Measurements from ENCODE around the gene ALOXE3. TPM values are rescaled to one million over a fixed set of nuclear protein-coding genes. Genes with fewer than 3 reads are reported as not detected.
A peak's percentile ranks its signal among the peaks of the same experiment; 100 is the strongest.

The ALOXE3 gene
- total and polyA plus RNA-seq, 2 of the 8 experiments (the other 6 are each of a cell fraction or from before 2014, with no cell fraction given): 0.26 TPM; not detected in 1

GRCh38 chr17:8063761-8064534 is 54.4 kb downstream of the ALOXE3 start:
- CTCF ChIA-PET (ENCODE audit: partially characterized antibody): interaction anchor here (1.2 to 11.6 kb wide), 2 partner anchors 11 to 52 kb away, joined by 3 to 270 read pairs; no protein-coding TSS in a partner anchor

More at GRCh38 chr17:8063761-8064534, 54.4 kb downstream of the ALOXE3 start:
- no peak for FAIRE-seq
- peak overlapping the region; percentile 53; the same call in 1 of the 2 replicates for H2BK15ac ChIP-seq (ENCODE audit: low read length)
- peak overlapping the region; percentile 27 to 56 (median 42) for H3K4me3 ChIP-seq (ENCODE audit: extremely low read depth in 1 of 4, insufficient read depth in 2 of 4, low read depth in 3 of 4, low read length in 4 of 4)
- no peak overlapping the region for H2BK20ac ChIP-seq (ENCODE audit: low read length)
- no peak overlapping the region for H4K5ac ChIP-seq (ENCODE audit: insufficient read length, low read depth, low read length)
- no peaks in the 10 kb centered on the region; the same call in 1 of the 2 replicates for H3K79me1 ChIP-seq (ENCODE audit: low read depth, low read length)
- H3K14ac ChIP-seq (ENCODE audit: insufficient read length): no peak overlapping the region
- no peak overlapping the region for H3K9ac ChIP-seq (replicated peaks in 1 of 4; ENCODE audit: extremely low read depth in 1 of 4, low read depth in 3 of 4, low read length in 3 of 4)
- H3K9me3 ChIP-seq (ENCODE audit: insufficient read depth in 2 of 2, low read depth in 1 of 2, low read length in 1 of 2): no peaks in the 10 kb centered on the region
- H2BK12ac ChIP-seq (ENCODE audit: low read depth, low read length): peak overlapping the region; percentile 87; the same call in 1 of the 2 replicates
- no peaks in the 10 kb centered on the region for H3K36me3 ChIP-seq (ENCODE audit: control insufficient read depth in 2 of 4, insufficient read depth in 4 of 4, low read length in 3 of 4)
- DNase-seq (ENCODE audit: low read depth in 1 of 2, low spot score in 2 of 2): no peak
- H3K27ac ChIP-seq (ENCODE audit: low read depth, low read length): no peak overlapping the region
- H2BK120ac ChIP-seq (replicated peaks; ENCODE audit: low read depth, low read length): no peak overlapping the region
- peak overlapping the region; percentile 30; the same call in 1 of the 2 replicates for H2BK5ac ChIP-seq (ENCODE audit: low read depth, low read length)
- WGBS, 2 experiments (ENCODE audit: extremely low coverage in 1 of 2, insufficient coverage in 1 of 2, insufficient read length in 1 of 2, insufficient replicate concordance in 2 of 2, low coverage in 1 of 2, low lambda C conversion rate in 2 of 2, missing lambda C conversion rate in 1 of 2): 8% methylated on average over 13 of the region's 28 CpGs; no CpG with 5 or more reads in 1 of the 2 experiments
- no peak overlapping the region for H3K23ac ChIP-seq (ENCODE audit: insufficient read length)
- peaks cover 0 to 4% of the 10 kb centered on the region in 2 experiments for H4K20me1 ChIP-seq (replicated peaks in 1 of 2; ENCODE audit: control insufficient read depth in 1 of 2, insufficient read depth in 2 of 2, low read length in 2 of 2)
- no peak overlapping the region for H3K4ac ChIP-seq (replicated peaks; ENCODE audit: insufficient read length, low read depth, low read length)
- H4K8ac ChIP-seq (ENCODE audit: extremely low read depth, insufficient read depth, low read length): no peak overlapping the region
- H3K56ac ChIP-seq (replicated peaks; ENCODE audit: insufficient read length, low read depth, low read length): no peak overlapping the region
- peak overlapping the region; percentile 80 to 86 for H3K4me2 ChIP-seq (ENCODE audit: insufficient read depth in 1 of 2, low read depth in 2 of 2, low read length in 2 of 2)
- peaks cover 5 to 24% (median 20%) of the 10 kb centered on the region in 4 experiments; a peak in 6 of 7 replicates for H3K27me3 ChIP-seq (replicated peaks in 1 of 4; ENCODE audit: control insufficient read depth in 3 of 4, extremely low read depth in 1 of 4, insufficient read depth in 3 of 4, low read length in 3 of 4)
- peaks cover 7 to 29% (median 14%) of the 10 kb centered on the region in 4 experiments for H3K4me1 ChIP-seq (replicated peaks in 1 of 4; ENCODE audit: control insufficient read depth in 3 of 4, insufficient read depth in 4 of 4, low read length in 3 of 4)
- no peak overlapping the region for H4K91ac ChIP-seq (replicated peaks; ENCODE audit: insufficient read length, low read length)
- peaks cover 9% of the 10 kb centered on the region; the same call in 1 of the 2 replicates for H3K23me2 ChIP-seq (ENCODE audit: low read depth, low read length)
- H3K79me2 ChIP-seq (ENCODE audit: control insufficient read depth in 1 of 2, insufficient read depth in 2 of 2, low read length in 2 of 2): no peaks in the 10 kb centered on the region
- peak overlapping the region; percentile 71 for H3K18ac ChIP-seq (ENCODE audit: extremely low read depth, low read length)
- no peak overlapping the region; the same call in 1 of the 2 replicates for H2AK5ac ChIP-seq (ENCODE audit: low read depth, low read length)
- POLR2A ChIA-PET (ENCODE audit: partially characterized antibody): interaction anchor here (1.0 to 1.7 kb wide), 3 partner anchors 11 to 158 kb away, joined by 3 to 4 read pairs (median 4); no protein-coding TSS in a partner anchor
- no peak overlapping the region for H2AFZ ChIP-seq (ENCODE audit: low read length)
- no peak for TF ChIP-seq SUZ12 (IDR thresholded peaks at IDR 0.05; ENCODE audit: low read length)
- TF ChIP-seq SIRT6 (IDR thresholded peaks at IDR 0.05; ENCODE audit: low read length): no peak
- no peak for TF ChIP-seq NRF1 (IDR thresholded peaks at IDR 0.05; ENCODE audit: low read depth, low read length)
- TF ChIP-seq KDM4A (IDR thresholded peaks at IDR 0.05; ENCODE audit: low read depth, low read length, severe bottlenecking): peak; percentile 44

Data from H1 (cell line).